ENCODE data around the gene SLC25A43. TPM values are rescaled to one million over a fixed set of nuclear protein-coding genes. Genes with fewer than 3 reads are reported as not detected.

The SLC25A43 gene
- total and polyA plus RNA-seq, 2 of the 8 experiments (the other 6 are each of a cell fraction or from before 2014, with no cell fraction given): 3.1 to 5.8 TPM

DNA sequence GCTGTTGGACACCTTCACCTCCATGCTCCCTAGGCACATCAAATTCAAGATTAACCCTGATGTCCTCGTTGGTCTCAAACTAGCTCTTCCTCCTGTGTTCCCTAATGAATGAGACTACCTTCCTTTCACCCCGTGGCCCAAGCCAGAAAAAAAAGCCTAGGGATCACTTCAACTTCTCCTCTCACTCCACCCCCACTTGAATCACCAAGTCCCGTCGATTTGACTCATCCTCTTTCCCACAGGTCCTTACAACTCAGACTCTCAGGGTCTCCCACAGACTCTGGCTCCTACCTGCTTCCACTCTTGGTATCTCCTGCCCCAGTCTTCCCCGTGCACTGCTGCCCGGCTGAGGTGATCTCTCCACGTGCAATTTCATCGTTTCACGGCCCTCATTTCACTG, 8.5 kb downstream of the SLC25A43 start:
- H3K23ac ChIP-seq (ENCODE audit: insufficient read length): no peak overlapping the region
- H3K14ac ChIP-seq (ENCODE audit: insufficient read length): no peak overlapping the region
- H4K8ac ChIP-seq (ENCODE audit: extremely low read depth, insufficient read depth, low read length): no peak overlapping the region
- H4K20me1 ChIP-seq (replicated peaks in 1 of 2; ENCODE audit: control insufficient read depth in 1 of 2, insufficient read depth in 2 of 2, low read length in 2 of 2): no peaks in the 10 kb centered on the region
- H3K4me3 ChIP-seq (ENCODE audit: extremely low read depth in 1 of 4, insufficient read depth in 2 of 4, low read depth in 3 of 4, low read length in 4 of 4): no peak overlapping the region
- H3K4ac ChIP-seq (replicated peaks; ENCODE audit: insufficient read length, low read depth, low read length): no peak overlapping the region
- H3K4me1 ChIP-seq (replicated peaks in 1 of 4; ENCODE audit: control insufficient read depth in 3 of 4, insufficient read depth in 4 of 4, low read length in 3 of 4): no peaks in the 10 kb centered on the region
- no peaks in the 10 kb centered on the region for H3K27me3 ChIP-seq (replicated peaks in 1 of 4; ENCODE audit: control insufficient read depth in 3 of 4, extremely low read depth in 1 of 4, insufficient read depth in 3 of 4, low read length in 3 of 4)
- H3K36me3 ChIP-seq (ENCODE audit: control insufficient read depth in 2 of 4, insufficient read depth in 4 of 4, low read length in 3 of 4): peaks cover 0 to 2% (median 0%) of the 10 kb centered on the region in 4 experiments; a peak in 3 of 8 replicates
- no peak overlapping the region for H4K5ac ChIP-seq (ENCODE audit: insufficient read length, low read depth, low read length)
- no peak overlapping the region for H2BK20ac ChIP-seq (ENCODE audit: low read length)
- no peak overlapping the region for H3K56ac ChIP-seq (replicated peaks; ENCODE audit: insufficient read length, low read depth, low read length)
- H3K79me2 ChIP-seq (ENCODE audit: control insufficient read depth in 1 of 2, insufficient read depth in 2 of 2, low read length in 2 of 2): no peaks in the 10 kb centered on the region
- POLR2A ChIA-PET (ENCODE audit: partially characterized antibody): no interaction called here
- H3K79me1 ChIP-seq (ENCODE audit: low read depth, low read length): no peaks in the 10 kb centered on the region
- no peak overlapping the region for H3K4me2 ChIP-seq (ENCODE audit: insufficient read depth in 1 of 2, low read depth in 2 of 2, low read length in 2 of 2)
- CTCF ChIA-PET (ENCODE audit: partially characterized antibody): no interaction called here
- no peak overlapping the region for H2AK5ac ChIP-seq (ENCODE audit: low read depth, low read length)
- no peak overlapping the region for H3K27ac ChIP-seq (ENCODE audit: low read depth, low read length)
- H4K91ac ChIP-seq (replicated peaks; ENCODE audit: insufficient read length, low read length): no peak overlapping the region
- FAIRE-seq: no peak
- H2BK120ac ChIP-seq (replicated peaks; ENCODE audit: low read depth, low read length): no peak overlapping the region
- H3K9me3 ChIP-seq (ENCODE audit: insufficient read depth in 2 of 2, low read depth in 1 of 2, low read length in 1 of 2): no peaks in the 10 kb centered on the region
- no peak overlapping the region for H2AFZ ChIP-seq (ENCODE audit: low read length)
- no peak overlapping the region for H3K9ac ChIP-seq (replicated peaks in 1 of 4; ENCODE audit: extremely low read depth in 1 of 4, low read depth in 3 of 4, low read length in 3 of 4)
- H2BK5ac ChIP-seq (ENCODE audit: low read depth, low read length): no peak overlapping the region
- no peak overlapping the region for H2BK15ac ChIP-seq (ENCODE audit: low read length)
- H2BK12ac ChIP-seq (ENCODE audit: low read depth, low read length): no peak overlapping the region
- no peak overlapping the region for H3K18ac ChIP-seq (ENCODE audit: extremely low read depth, low read length)
- H3K23me2 ChIP-seq (ENCODE audit: low read depth, low read length): no peaks in the 10 kb centered on the region
- no peak for DNase-seq (ENCODE audit: low read depth in 1 of 2, low spot score in 2 of 2)
- WGBS, 2 experiments (ENCODE audit: extremely low coverage in 1 of 2, insufficient coverage in 1 of 2, insufficient read length in 1 of 2, insufficient replicate concordance in 2 of 2, low coverage in 1 of 2, low lambda C conversion rate in 2 of 2, missing lambda C conversion rate in 1 of 2): 88% methylated on average over 6 of the region's 9 CpGs; no CpG with 5 or more reads in 1 of the 2 experiments
- no peak for TF ChIP-seq KDM5A (IDR thresholded peaks at IDR 0.05; ENCODE audit: low read length)
- TF ChIP-seq EGR1 (IDR thresholded peaks at IDR 0.05; ENCODE audit: borderline replicate concordance, low read depth, low read length): no peak
- TF ChIP-seq TAF7 (optimal IDR thresholded peaks at IDR 0.05; ENCODE audit: borderline replicate concordance, low read depth, low read length): no peak
- no peak for TF ChIP-seq CEBPB (IDR thresholded peaks at IDR 0.05; ENCODE audit: low read depth, low read length)
- no peak for TF ChIP-seq RNF2 (IDR thresholded peaks at IDR 0.05; ENCODE audit: borderline replicate concordance, low read depth, low read length, missing control alignments, poor library complexity, severe bottlenecking)
- TF ChIP-seq SRF (IDR thresholded peaks at IDR 0.05; ENCODE audit: low read depth, low read length): no peak
- TF ChIP-seq, protein P1, sequence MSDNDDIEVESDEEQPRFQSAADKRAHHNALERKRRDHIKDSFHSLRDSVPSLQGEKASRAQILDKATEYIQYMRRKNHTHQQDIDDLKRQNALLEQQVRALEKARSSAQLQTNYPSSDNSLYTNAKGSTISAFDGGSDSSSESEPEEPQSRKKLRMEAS (IDR thresholded peaks at IDR 0.05): no peak
- TF ChIP-seq JUND (IDR thresholded peaks at IDR 0.05; ENCODE audit: low read length): no peak
- TF ChIP-seq, protein P2, sequence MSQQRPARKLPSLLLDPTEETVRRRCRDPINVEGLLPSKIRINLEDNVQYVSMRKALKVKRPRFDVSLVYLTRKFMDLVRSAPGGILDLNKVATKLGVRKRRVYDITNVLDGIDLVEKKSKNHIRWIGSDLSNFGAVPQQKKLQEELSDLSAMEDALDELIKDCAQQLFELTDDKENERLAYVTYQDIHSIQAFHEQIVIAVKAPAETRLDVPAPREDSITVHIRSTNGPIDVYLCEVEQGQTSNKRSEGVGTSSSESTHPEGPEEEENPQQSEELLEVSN (IDR thresholded peaks at IDR 0.05): no peak
- no peak for TF ChIP-seq GTF2F1 (IDR thresholded peaks at IDR 0.05; ENCODE audit: borderline replicate concordance, low read depth, low read length)
- TF ChIP-seq ZNF274 (IDR thresholded peaks at IDR 0.05; ENCODE audit: borderline replicate concordance, extremely low read depth, low read length): no peak
- no peak for TF ChIP-seq NRF1 (IDR thresholded peaks at IDR 0.05; ENCODE audit: low read depth, low read length)
- TF ChIP-seq POLR2A (IDR thresholded peaks at IDR 0.05; ENCODE audit: control extremely low read depth in 1 of 2, low read depth in 2 of 2, low read length in 2 of 2): no peak
